ENCODE data around the gene ERC2.

- TF ChIP-seq CTCF (conservative IDR thresholded peaks at IDR 0.05; ENCODE audit: low read depth, low read length) (no peak), EZH2 (IDR thresholded peaks at IDR 0.05; ENCODE audit: borderline replicate concordance, low read depth, low read length, poor library complexity, severe bottlenecking) (no peak)
Measured at GRCh38 chr3:55546866-55547669, 921.2 kb downstream of the ERC2 start.

All from A673 (cell line).